Measurements from ENCODE around the gene ATXN1. TPM values are rescaled to one million over a fixed set of nuclear protein-coding genes. Genes with fewer than 3 reads are reported as not detected.
"Not testable (repeated sequence)": the region's sequence is repeated elsewhere in the genome, so short reads cannot be mapped to it uniquely, and the experiment has no call there.

The ATXN1 gene
- total RNA-seq, 4 donors from 2014 or later = 42.4 to 74.9 (median 52.1) TPM

GRCh38 chr6:16623029-16623653, 138.1 kb downstream of the ATXN1 start:
- TF ChIP-seq POLR2A (IDR thresholded peaks at IDR 0.05; ENCODE audit: low read depth) (no peak), CTCF (IDR thresholded peaks at IDR 0.05) (no peak), EP300 (IDR thresholded peaks at IDR 0.05) (no peak), POLR2AphosphoS5 (IDR thresholded peaks at IDR 0.05) (no peak)
- Histone ChIP-seq H3K9me3 (no peaks in the 10 kb centered on the region), H3K27ac (replicated peaks in 1 of 4) (no peak overlapping the region), H3K36me3 (no peaks in the 10 kb centered on the region), H3K4me3 (no peak overlapping the region), H3K4me1 (peaks cover 3 to 16% (median 7%) of the 10 kb centered on the region in 4 donors), H3K27me3 (no peaks in the 10 kb centered on the region)
- intact Hi-C loops (cut with DNase I) = no loop called here
- 77% methylated on average over 3 of the region's 3 CpGs for WGBS
- DNase-seq (ENCODE audit: extremely low spot score) = no peak

GRCh38 chr6:16622193-16622592, 139.1 kb downstream of the ATXN1 start:
- WGBS = 94% methylated on average over 5 of the region's 5 CpGs
- H3K27ac ChIP-seq (replicated peaks in 1 of 4) = no peak overlapping the region
- peaks cover 3 to 16% (median 7%) of the 10 kb centered on the region in 4 donors for H3K4me1 ChIP-seq
- no peaks in the 10 kb centered on the region for H3K9me3 ChIP-seq
- intact Hi-C loops (cut with DNase I) = no loop called here
- no peaks in the 10 kb centered on the region for H3K36me3 ChIP-seq
- TF ChIP-seq POLR2A (IDR thresholded peaks at IDR 0.05; ENCODE audit: low read depth) = no peak
- TF ChIP-seq EP300 (IDR thresholded peaks at IDR 0.05) = no peak
- no peak for TF ChIP-seq POLR2AphosphoS5 (IDR thresholded peaks at IDR 0.05)
- TF ChIP-seq CTCF (IDR thresholded peaks at IDR 0.05) = no peak
- H3K4me3 ChIP-seq = no peak overlapping the region
- DNase-seq (ENCODE audit: extremely low spot score) = peak; percentile 3
- H3K27me3 ChIP-seq = no peaks in the 10 kb centered on the region

- Histone ChIP-seq H3K9me3 (no peaks in the 10 kb centered on the region), H3K27me3 (no peaks in the 10 kb centered on the region), H3K4me3 (no peak overlapping the region), H3K4me1 (peaks cover 2 to 16% (median 7%) of the 10 kb centered on the region in 4 donors), H3K36me3 (no peaks in the 10 kb centered on the region), H3K27ac (replicated peaks in 1 of 4) (no peak overlapping the region)
- peak; percentile 74 for DNase-seq (ENCODE audit: extremely low spot score)
- intact Hi-C loops (cut with DNase I) = no loop called here
- TF ChIP-seq POLR2AphosphoS5 (IDR thresholded peaks at IDR 0.05) = no peak
- WGBS = 78% methylated on average over 6 of the region's 6 CpGs
Measured at GRCh38 chr6:16621002-16621401, 140.3 kb downstream of the ATXN1 start.

GRCh38 chr6:16619777-16620176, 141.5 kb downstream of the ATXN1 start:
- Histone ChIP-seq H3K27me3 (no peaks in the 10 kb centered on the region), H3K9me3 (no peaks in the 10 kb centered on the region), H3K4me1 (peaks cover 0 to 16% (median 7%) of the 10 kb centered on the region in 4 donors), H3K36me3 (no peaks in the 10 kb centered on the region), H3K4me3 (no peak overlapping the region), H3K27ac (replicated peaks in 1 of 4) (no peak overlapping the region)
- peak; percentile 14 for DNase-seq (ENCODE audit: extremely low spot score)
- 96% methylated on average over 2 of the region's 2 CpGs for WGBS
- TF ChIP-seq POLR2A (IDR thresholded peaks at IDR 0.05; ENCODE audit: low read depth) = no peak
- no peak for TF ChIP-seq CTCF (IDR thresholded peaks at IDR 0.05)
- no peak for TF ChIP-seq EP300 (IDR thresholded peaks at IDR 0.05)
- no peak for TF ChIP-seq POLR2AphosphoS5 (IDR thresholded peaks at IDR 0.05)
- intact Hi-C loops (cut with DNase I) = no loop called here

GRCh38 chr6:16618962-16619361, 142.3 kb downstream of the ATXN1 start:
- DNase-seq (ENCODE audit: extremely low spot score) = no peak
- Histone ChIP-seq H3K27me3 (no peaks in the 10 kb centered on the region), H3K4me3 (no peak overlapping the region), H3K36me3 (no peaks in the 10 kb centered on the region), H3K9me3 (no peaks in the 10 kb centered on the region), H3K27ac (replicated peaks in 1 of 4) (no peak overlapping the region), H3K4me1 (peaks cover 0 to 16% (median 7%) of the 10 kb centered on the region in 4 donors)
- intact Hi-C loops (cut with DNase I) = no loop called here
- TF ChIP-seq POLR2A (IDR thresholded peaks at IDR 0.05; ENCODE audit: low read depth) (no peak), POLR2AphosphoS5 (IDR thresholded peaks at IDR 0.05) (no peak), CTCF (IDR thresholded peaks at IDR 0.05) (no peak), EP300 (IDR thresholded peaks at IDR 0.05) (no peak)
- WGBS = 43% methylated on average over 2 of the region's 2 CpGs

GRCh38 chr6:16615215-16615614, 146.0 kb downstream of the ATXN1 start:
- DNase-seq (ENCODE audit: extremely low spot score); H3K9me3 ChIP-seq; H3K27me3 ChIP-seq; H3K27ac ChIP-seq (replicated peaks in 1 of 4); intact Hi-C loops (cut with DNase I); H3K4me3 ChIP-seq; H3K4me1 ChIP-seq; H3K36me3 ChIP-seq: not testable (repeated sequence)
- WGBS = 99% methylated on average over 6 of the region's 6 CpGs

GRCh38 chr6:16614143-16614542, 147.1 kb downstream of the ATXN1 start:
- H3K27me3 ChIP-seq; DNase-seq (ENCODE audit: extremely low spot score); H3K4me3 ChIP-seq; intact Hi-C loops (cut with DNase I); H3K36me3 ChIP-seq; H3K9me3 ChIP-seq; H3K27ac ChIP-seq (replicated peaks in 1 of 4); H3K4me1 ChIP-seq: not testable (repeated sequence)
- WGBS = 100% methylated on average over 3 of the region's 3 CpGs

GRCh38 chr6:16613504-16613903, 147.8 kb downstream of the ATXN1 start:
- intact Hi-C loops (cut with DNase I); H3K27me3 ChIP-seq; H3K9me3 ChIP-seq; H3K4me1 ChIP-seq; H3K27ac ChIP-seq (replicated peaks in 1 of 4); H3K36me3 ChIP-seq; H3K4me3 ChIP-seq: not testable (repeated sequence)
- WGBS = 97% methylated on average over 2 of the region's 2 CpGs
- DNase-seq (ENCODE audit: extremely low spot score) = peak; percentile 55
